HG03159 (cell line): Measurements from ENCODE around the gene FHL1.
"Not testable (repeated sequence)": the region's sequence is repeated elsewhere in the genome, so short reads cannot be mapped to it uniquely, and the experiment has no call there.

Experiments
- ATAC-seq: cut with Tn5 transposase; IDR thresholded peaks from one replicate; pipeline ENCODE4 v1.9.1; 2021; ENCODE audit warnings: mild to moderate bottlenecking, moderate library complexity; ENCODE audit not compliant: unreplicated experiment

FHL1 gene

GRCh38 chrX:136147315-136147901, at the start of gene FHL1:
Gene FHL1, plus strand, starts transcription at chrX:136147533.
- ATAC-seq = no peak

GRCh38 chrX:136097871-136098805, 49.2 kb upstream of the FHL1 start:
- no peak for ATAC-seq

- no peak for ATAC-seq
Observed at GRCh38 chrX:136104936-136105335, 42.4 kb upstream of the FHL1 start.

GRCh38 chrX:136106920-136107528, 40.3 kb upstream of the FHL1 start:
- no peak for ATAC-seq

GRCh38 chrX:136108905-136109304, 38.4 kb upstream of the FHL1 start:
- not testable (repeated sequence) for ATAC-seq

GRCh38 chrX:136112286-136112685, 35.0 kb upstream of the FHL1 start:
- ATAC-seq = no peak

- no peak for ATAC-seq
Observed at GRCh38 chrX:136112778-136113177, 34.6 kb upstream of the FHL1 start.

GRCh38 chrX:136115126-136115903, 32.0 kb upstream of the FHL1 start:
- ATAC-seq = no peak

GRCh38 chrX:136115904-136116297, 31.4 kb upstream of the FHL1 start:
- no peak for ATAC-seq

GRCh38 chrX:136121788-136122187, 25.5 kb upstream of the FHL1 start:
- no peak for ATAC-seq

GRCh38 chrX:136122207-136122606, 25.1 kb upstream of the FHL1 start:
- ATAC-seq = no peak

- ATAC-seq = no peak
Observed at GRCh38 chrX:136125106-136125505, 22.2 kb upstream of the FHL1 start.

- no peak for ATAC-seq
Observed at GRCh38 chrX:136126371-136126770, 21.0 kb upstream of the FHL1 start.

GRCh38 chrX:136126872-136127406, 20.4 kb upstream of the FHL1 start:
- ATAC-seq = no peak

GRCh38 chrX:136128743-136129142, 18.6 kb upstream of the FHL1 start:
- ATAC-seq = no peak

GRCh38 chrX:136130931-136131833, 16.2 kb upstream of the FHL1 start:
- no peak for ATAC-seq

GRCh38 chrX:136138939-136139338, 8.4 kb upstream of the FHL1 start:
- ATAC-seq = no peak

GRCh38 chrX:136141569-136141968, 5.8 kb upstream of the FHL1 start:
- no peak for ATAC-seq

- ATAC-seq = no peak
Observed at GRCh38 chrX:136142592-136142991, 4.7 kb upstream of the FHL1 start.

- no peak for ATAC-seq
Observed at GRCh38 chrX:136143711-136144110, 3.6 kb upstream of the FHL1 start.
